Left ventricle myocardium inferior (tissue), 1 donor: Measurements from ENCODE around the gene ATP11B. TPM values are rescaled to one million over a fixed set of nuclear protein-coding genes. Genes with fewer than 3 reads are reported as not detected.

Source experiments
- DNase-seq: peaks from one replicate; pipeline ENCODE4 v3.0.0-alpha.2; 2020
- H3K27ac ChIP-seq: fragments of 200-600 bp; replicated peaks from 2 replicates; pipeline ENCODE4 v1.8.0; 2021
- H3K27me3 ChIP-seq: fragments of 200-600 bp; 2 replicates; pipeline ENCODE4 v1.8.0; 2021; ENCODE audit warnings: low read depth
- H3K36me3 ChIP-seq: fragments of 200-600 bp; 2 replicates; pipeline ENCODE4 v1.8.0; 2021
- H3K4me1 ChIP-seq: fragments of 200-600 bp; 2 replicates; pipeline ENCODE4 v1.8.0; 2021
- H3K4me3 ChIP-seq: fragments of 200-600 bp; 2 replicates; pipeline ENCODE4 v1.8.0; 2021; ENCODE audit warnings: mild to moderate bottlenecking, moderate library complexity
- H3K9me3 ChIP-seq: fragments of 200-600 bp; replicated peaks from 2 replicates; pipeline ENCODE4 v1.8.0; 2021
- CTCF ChIP-seq: fragments of 200-600 bp; IDR thresholded peaks from 2 replicates; pipeline ENCODE4 v1.8.0; 2021; ENCODE audit warnings: antibody characterized with exemption, mild to moderate bottlenecking, borderline replicate concordance
- intact Hi-C: fragments of 100-400 bp; cut with micrococcal nuclease; formaldehyde crosslinking; loops from one replicate; pipeline ENCODE4 v1.11.0; 2022
- total RNA-seq: library from RNA; stranded (reverse); fragmentation: NEBNext Ultra II Directional; extraction: Animal tissue kit (Norgen Biotek cat#: 25700); gene quantifications from one replicate; pipeline ENCODE4 v1.2.1, GENCODE V29; 2021
- donor health status: DM: no; HTN: yes; CAD: no; lungs with severe emphysema.

The ATP11B gene
- total RNA-seq, 1 donor from 2014 or later, result 32.4 TPM

GRCh38 chr3:182783106-182783505, 10.2 kb upstream of the ATP11B start:
- intact Hi-C loops, result no loop called here
- H3K36me3 ChIP-seq, result no peaks in the 10 kb centered on the region
- peaks cover 36% of the 10 kb centered on the region for H3K27me3 ChIP-seq
- H3K9me3 ChIP-seq, result no peaks in the 10 kb centered on the region
- no peaks in the 10 kb centered on the region for H3K4me1 ChIP-seq
- H3K27ac ChIP-seq, result no peak overlapping the region
- DNase-seq, result no peak
- no peak overlapping the region for H3K4me3 ChIP-seq
- no peak for TF ChIP-seq CTCF

GRCh38 chr3:182784542-182784941, 8.8 kb upstream of the ATP11B start:
- TF ChIP-seq CTCF, result no peak
- no peaks in the 10 kb centered on the region for H3K9me3 ChIP-seq
- H3K36me3 ChIP-seq, result no peaks in the 10 kb centered on the region
- no peak for DNase-seq
- H3K27ac ChIP-seq, result no peak overlapping the region
- H3K27me3 ChIP-seq, result peaks cover 36% of the 10 kb centered on the region
- H3K4me3 ChIP-seq, result no peak overlapping the region
- H3K4me1 ChIP-seq, result no peaks in the 10 kb centered on the region
- intact Hi-C loops, result no loop called here

- Histone ChIP-seq H3K27me3 (peaks cover 36% of the 10 kb centered on the region), H3K9me3 (no peaks in the 10 kb centered on the region), H3K36me3 (no peaks in the 10 kb centered on the region), H3K27ac (no peak overlapping the region), H3K4me3 (no peak overlapping the region), H3K4me1 (no peaks in the 10 kb centered on the region)
- intact Hi-C loops, result no loop called here
- no peak for TF ChIP-seq CTCF
- DNase-seq, result no peak
These were observed 8.2 kb upstream of the ATP11B start for GRCh38 chr3:182785142-182785541.

GRCh38 chr3:182785756-182786155, 7.5 kb upstream of the ATP11B start:
- no peak for DNase-seq
- no peak for TF ChIP-seq CTCF
- no peaks in the 10 kb centered on the region for H3K9me3 ChIP-seq

GRCh38 chr3:182786564-182787196, 6.6 kb upstream of the ATP11B start:
- Histone ChIP-seq H3K27me3 (peaks cover 29% of the 10 kb centered on the region), H3K4me1 (no peaks in the 10 kb centered on the region), H3K27ac (no peak overlapping the region), H3K36me3 (no peaks in the 10 kb centered on the region), H3K4me3 (no peak overlapping the region), H3K9me3 (no peaks in the 10 kb centered on the region)
- intact Hi-C loops, result no loop called here
- no peak for TF ChIP-seq CTCF
- DNase-seq, result no peak

More at GRCh38 chr3:182785756-182786155, 7.5 kb upstream of the ATP11B start:
- H3K27ac ChIP-seq, result no peak overlapping the region
- H3K4me1 ChIP-seq, result no peaks in the 10 kb centered on the region
- H3K27me3 ChIP-seq, result peaks cover 34% of the 10 kb centered on the region
- intact Hi-C loops, result no loop called here
- no peak overlapping the region for H3K4me3 ChIP-seq
- H3K36me3 ChIP-seq, result no peaks in the 10 kb centered on the region
